H9 (cell line): ENCODE data around the gene SMIM15. TPM values are rescaled to one million over a fixed set of nuclear protein-coding genes. Genes with fewer than 3 reads are reported as not detected.

Experiments
- DNase-seq: peaks from one replicate; pipeline ENCODE4 v3.0.0-alpha.2; 2017
- H2AFZ ChIP-seq: one replicate; pipeline ENCODE4 v1.6.1; 2013; ENCODE audit warnings: mild to moderate bottlenecking, low read length, control low read depth, moderate library complexity
- H2AK5ac ChIP-seq: 2 replicates; pipeline ENCODE4 v1.6.1; 2013; ENCODE audit warnings: low read length, control low read depth, mixed read lengths; ENCODE audit not compliant: insufficient read length
- H2BK120ac ChIP-seq: one replicate; pipeline ENCODE4 v1.6.1; 2013; ENCODE audit warnings: low read depth, mild to moderate bottlenecking, low read length, control low read depth, inconsistent platforms; ENCODE audit not compliant: poor library complexity, severe bottlenecking
- H2BK12ac ChIP-seq: 2 replicates; pipeline ENCODE4 v1.6.1; 2013; ENCODE audit warnings: low read length, control low read depth, mixed read lengths, low read depth; ENCODE audit not compliant: insufficient read length
- H2BK15ac ChIP-seq: 2 replicates; pipeline ENCODE4 v1.6.1; 2013; ENCODE audit warnings: low read depth, low read length, control low read depth
- H2BK20ac ChIP-seq: one replicate; pipeline ENCODE4 v1.6.1; 2013; ENCODE audit warnings: low read depth, mild to moderate bottlenecking, low read length, control low read depth, inconsistent platforms; ENCODE audit not compliant: poor library complexity, severe bottlenecking
- H2BK5ac ChIP-seq: 2 replicates; pipeline ENCODE4 v1.6.1; 2013; ENCODE audit warnings: low read length, control low read depth, mixed read lengths; ENCODE audit not compliant: insufficient read length
- H3K14ac ChIP-seq: 2 replicates; pipeline ENCODE4 v1.6.1; 2013; ENCODE audit warnings: low read length, control low read depth; ENCODE audit not compliant: insufficient read depth
- H3K18ac ChIP-seq: 2 replicates; pipeline ENCODE4 v1.6.1; 2013; ENCODE audit warnings: low read depth, mild to moderate bottlenecking, mixed read lengths, low read length, control low read depth; ENCODE audit not compliant: insufficient read length
- H3K23ac ChIP-seq: 2 replicates; pipeline ENCODE4 v1.6.1; 2013; ENCODE audit warnings: low read length, control low read depth, mixed read lengths, low read depth; ENCODE audit not compliant: insufficient read length
- H3K23me2 ChIP-seq: 2 replicates; pipeline ENCODE4 v1.6.1; 2013; ENCODE audit warnings: low read depth, mild to moderate bottlenecking, mixed read lengths, low read length, control low read depth; ENCODE audit not compliant: insufficient read length, poor library complexity, severe bottlenecking
- H3K27ac ChIP-seq: 2 replicates; pipeline ENCODE4 v1.5.1; 2013; ENCODE audit warnings: low read length, control low read depth, mixed read lengths, low read depth; ENCODE audit not compliant: insufficient read length
- H3K27me3 ChIP-seq: 2 replicates; pipeline ENCODE4 v1.6.1; 2013; ENCODE audit warnings: low read length, control low read depth, inconsistent platforms; ENCODE audit not compliant: insufficient read depth
- H3K4ac ChIP-seq: 2 replicates; pipeline ENCODE4 v1.6.1; 2013; ENCODE audit warnings: low read depth, mild to moderate bottlenecking, control low read depth, inconsistent platforms, low read length, moderate library complexity
- H3K4me1 ChIP-seq: 2 replicates; pipeline ENCODE4 v1.6.1; 2013; ENCODE audit warnings: low read length, control low read depth, inconsistent platforms; ENCODE audit not compliant: insufficient read depth
- H3K4me2 ChIP-seq: 2 replicates; pipeline ENCODE4 v1.6.1; 2013; ENCODE audit warnings: low read length, control low read depth, mixed read lengths; ENCODE audit not compliant: insufficient read length, insufficient read depth
- H3K56ac ChIP-seq: 2 replicates; pipeline ENCODE4 v1.6.1; 2013; ENCODE audit warnings: low read depth, mild to moderate bottlenecking, mixed read lengths, low read length, control low read depth; ENCODE audit not compliant: insufficient read length
- H3K79me1 ChIP-seq: 2 replicates; pipeline ENCODE4 v1.6.1; 2013; ENCODE audit warnings: low read depth, mild to moderate bottlenecking, moderate library complexity, low read length, control low read depth, inconsistent platforms; ENCODE audit not compliant: insufficient read depth, poor library complexity, severe bottlenecking
- H3K79me2 ChIP-seq: 2 replicates; pipeline ENCODE4 v1.6.1; 2013; ENCODE audit warnings: low read length, control low read depth, inconsistent platforms; ENCODE audit not compliant: insufficient read depth
- H3K9ac ChIP-seq: 2 replicates; pipeline ENCODE4 v1.6.1; 2013; ENCODE audit warnings: low read length, control low read depth, mixed read lengths; ENCODE audit not compliant: insufficient read length; ENCODE audit errors: extremely low read depth
- H3K9me3 ChIP-seq: one replicate; pipeline ENCODE4 v1.6.1; 2013; ENCODE audit warnings: low read depth, low read length, inconsistent platforms; ENCODE audit not compliant: control insufficient read depth
- H3T11ph ChIP-seq: one replicate; pipeline ENCODE4 v1.6.1; 2013; ENCODE audit warnings: mild to moderate bottlenecking, low read length, control low read depth, inconsistent platforms
- H4K20me1 ChIP-seq: one replicate; pipeline ENCODE4 v1.6.1; 2013; ENCODE audit not compliant: control insufficient read depth, insufficient read length, insufficient read depth
- H4K5ac ChIP-seq: 2 replicates; pipeline ENCODE4 v1.6.1; 2013; ENCODE audit warnings: low read depth, mild to moderate bottlenecking, mixed read lengths, low read length, control low read depth; ENCODE audit not compliant: insufficient read length
- H4K8ac ChIP-seq: replicated peaks from 2 replicates; pipeline ENCODE4 v1.6.1; 2013; ENCODE audit warnings: low read length, control low read depth, mixed read lengths, low read depth; ENCODE audit not compliant: insufficient read length
- H4K91ac ChIP-seq: 2 replicates; pipeline ENCODE4 v1.6.1; 2013; ENCODE audit warnings: low read depth, mild to moderate bottlenecking, moderate library complexity, mixed read lengths, low read length, control low read depth; ENCODE audit not compliant: insufficient read length
- H3K27ac Mint-ChIP-seq, 3 experiments: 2 replicates in 2 of 3; 3 replicates in 1 of 3; pipeline ENCODE4 v1.8.0; 2020 to 2021; ENCODE audit warnings: mixed read lengths in 3 of 3, mild to moderate bottlenecking in 1 of 3, moderate library complexity in 1 of 3
- H3K27me3 Mint-ChIP-seq: 2 replicates; pipeline ENCODE4 v1.8.0; 2021; ENCODE audit warnings: low read depth, mild to moderate bottlenecking, moderate library complexity, mixed read lengths
- H3K36me3 Mint-ChIP-seq, 3 experiments: 2 replicates in 2 of 3; 3 replicates in 1 of 3; pipeline ENCODE4 v1.8.0; 2020 to 2021; ENCODE audit warnings: low read depth in 3 of 3, mixed read lengths in 3 of 3; ENCODE audit not compliant: insufficient read depth in 1 of 3
- H3K4me1 Mint-ChIP-seq, 2 experiments: 2 replicates each; pipeline ENCODE4 v1.8.0; 2020; ENCODE audit warnings: mixed read lengths in 2 of 2
- H3K4me3 Mint-ChIP-seq, 2 experiments: 2 replicates in 1 of 2; 3 replicates in 1 of 2; pipeline ENCODE4 v1.8.0; 2020 to 2021; ENCODE audit warnings: mild to moderate bottlenecking in 2 of 2, mixed read lengths in 2 of 2, moderate library complexity in 1 of 2
- H3K9me3 Mint-ChIP-seq, 2 experiments: 2 replicates in 1 of 2; 3 replicates in 1 of 2; pipeline ENCODE4 v1.8.0; 2020; ENCODE audit warnings: mild to moderate bottlenecking in 2 of 2, mixed read lengths in 2 of 2, moderate library complexity in 1 of 2
- WGBS: extraction: QIAGEN DNeasy Blood & Tissue Kit; methylation state at CpG from one replicate; pipeline ENCODE4 v1.1.7; 2013; ENCODE audit warnings: missing lambda C conversion rate, low lambda C conversion rate, mixed read lengths; ENCODE audit not compliant: insufficient read length; ENCODE audit errors: extremely low coverage; 5-methylcytosine and 5-hydroxymethylcytosine counted together
- total RNA-seq: library from RNA; stranded (reverse); gene quantifications from 2 replicates; pipeline ENCODE4 v1.2.1, GENCODE V29; 2021
- TF ChIP-seq, protein P1 (sequence below): fragments of 200-600 bp; sonication (generic); conservative IDR thresholded peaks from 3 replicates; pipeline ENCODE4 v1.8.0; 2021; ENCODE audit warnings: antibody characterized with exemption, mild to moderate bottlenecking

The SMIM15 gene
- total RNA-seq, 1 experiment from 2014 or later, result 75.3 TPM

- H3K23me2 ChIP-seq, result no peaks in the 10 kb centered on the region
- H3K4ac ChIP-seq, result no peak overlapping the region
- H3T11ph ChIP-seq, result no peak overlapping the region
- H2BK20ac ChIP-seq, result no peak overlapping the region
- H2BK5ac ChIP-seq, result no peak overlapping the region
- H4K8ac ChIP-seq, result no peak overlapping the region
- no peaks in the 10 kb centered on the region for H3K9me3 ChIP-seq
- peaks cover 4 to 5% of the 10 kb centered on the region in 2 experiments for H3K4me1 Mint-ChIP-seq
- H3K27me3 ChIP-seq, result no peaks in the 10 kb centered on the region
- no peak overlapping the region for H2AK5ac ChIP-seq
- H4K5ac ChIP-seq, result no peak overlapping the region
- TF ChIP-seq, protein P1, sequence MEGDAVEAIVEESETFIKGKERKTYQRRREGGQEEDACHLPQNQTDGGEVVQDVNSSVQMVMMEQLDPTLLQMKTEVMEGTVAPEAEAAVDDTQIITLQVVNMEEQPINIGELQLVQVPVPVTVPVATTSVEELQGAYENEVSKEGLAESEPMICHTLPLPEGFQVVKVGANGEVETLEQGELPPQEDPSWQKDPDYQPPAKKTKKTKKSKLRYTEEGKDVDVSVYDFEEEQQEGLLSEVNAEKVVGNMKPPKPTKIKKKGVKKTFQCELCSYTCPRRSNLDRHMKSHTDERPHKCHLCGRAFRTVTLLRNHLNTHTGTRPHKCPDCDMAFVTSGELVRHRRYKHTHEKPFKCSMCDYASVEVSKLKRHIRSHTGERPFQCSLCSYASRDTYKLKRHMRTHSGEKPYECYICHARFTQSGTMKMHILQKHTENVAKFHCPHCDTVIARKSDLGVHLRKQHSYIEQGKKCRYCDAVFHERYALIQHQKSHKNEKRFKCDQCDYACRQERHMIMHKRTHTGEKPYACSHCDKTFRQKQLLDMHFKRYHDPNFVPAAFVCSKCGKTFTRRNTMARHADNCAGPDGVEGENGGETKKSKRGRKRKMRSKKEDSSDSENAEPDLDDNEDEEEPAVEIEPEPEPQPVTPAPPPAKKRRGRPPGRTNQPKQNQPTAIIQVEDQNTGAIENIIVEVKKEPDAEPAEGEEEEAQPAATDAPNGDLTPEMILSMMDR, result no peak
- H3K27ac ChIP-seq, result no peak overlapping the region
- no peak overlapping the region for H3K23ac ChIP-seq
- H3K18ac ChIP-seq, result no peak overlapping the region
- H3K4me2 ChIP-seq, result no peak overlapping the region
- no peaks in the 10 kb centered on the region for H3K4me1 ChIP-seq
- H2BK15ac ChIP-seq, result no peak overlapping the region
- WGBS, result no CpG with 5 or more reads among the region's 2 CpGs
- no peak overlapping the region for H3K14ac ChIP-seq
- no peaks in the 10 kb centered on the region for H3K36me3 Mint-ChIP-seq
- no peak for DNase-seq
- no peak overlapping the region for H3K9ac ChIP-seq
- no peak overlapping the region for H2BK120ac ChIP-seq
- H3K79me2 ChIP-seq, result no peaks in the 10 kb centered on the region
- no peak overlapping the region for H3K56ac ChIP-seq
- H2BK12ac ChIP-seq, result no peak overlapping the region
- no peak overlapping the region for H3K27ac Mint-ChIP-seq
- no peaks in the 10 kb centered on the region for H4K20me1 ChIP-seq
- no peak overlapping the region for H4K91ac ChIP-seq
- no peak overlapping the region for H3K4me3 Mint-ChIP-seq
- no peak overlapping the region for H2AFZ ChIP-seq
- no peaks in the 10 kb centered on the region for H3K79me1 ChIP-seq
- H3K27me3 Mint-ChIP-seq, result no peaks in the 10 kb centered on the region
- H3K9me3 Mint-ChIP-seq, result no peaks in the 10 kb centered on the region
Observed at GRCh38 chr5:61182449-61182848, 20.2 kb upstream of the SMIM15 start.
